Smooth muscle cell (in vitro differentiated cells): ENCODE results near the gene NAGPA. TPM values are rescaled to one million over a fixed set of nuclear protein-coding genes. Genes with fewer than 3 reads are reported as not detected.
A peak's percentile ranks its signal among the peaks of the same experiment; 100 is the strongest.

ENCODE experiments used
- DNase-seq: peaks from one replicate; lab custom pipeline; 2025; ENCODE audit not compliant: unreplicated experiment; lab: John Stamatoyannopoulos, UW
- H2AFZ ChIP-seq: fragments of 200-600 bp; sonication (generic); 2 replicates; pipeline ENCODE4 v1.6.0; 2016; ENCODE audit warnings: antibody characterized with exemption, low read depth, mild to moderate bottlenecking
- H3F3A ChIP-seq: fragments of 200-600 bp; sonication (generic); 2 replicates; pipeline ENCODE4 v1.6.0; 2017; ENCODE audit warnings: antibody characterized with exemption, low read depth
- H3K27ac ChIP-seq: fragments of 200-600 bp; sonication (generic); 2 replicates; pipeline ENCODE4 v1.5.1; 2016; ENCODE audit warnings: low read depth, mild to moderate bottlenecking
- H3K27me3 ChIP-seq: fragments of 200-600 bp; sonication (generic); 2 replicates; pipeline ENCODE4 v1.6.1; 2016; ENCODE audit warnings: low read depth, mild to moderate bottlenecking
- H3K36me3 ChIP-seq: fragments of 200-600 bp; sonication (generic); 2 replicates; pipeline ENCODE4 v1.5.1; 2016; ENCODE audit warnings: low read depth
- H3K4me1 ChIP-seq: fragments of 200-600 bp; sonication (generic); 2 replicates; pipeline ENCODE4 v1.5.1; 2016; ENCODE audit warnings: low read depth
- H3K4me2 ChIP-seq: fragments of 200-600 bp; sonication (generic); 2 replicates; pipeline ENCODE4 v1.6.0; 2016; ENCODE audit warnings: mild to moderate bottlenecking
- H3K4me3 ChIP-seq: fragments of 200-600 bp; sonication (generic); 2 replicates; pipeline ENCODE4 v1.5.1; 2016; ENCODE audit warnings: mild to moderate bottlenecking
- H3K79me2 ChIP-seq: fragments of 200-600 bp; sonication (generic); 2 replicates; pipeline ENCODE4 v1.6.0; 2016; ENCODE audit warnings: low read depth, mild to moderate bottlenecking
- H3K9ac ChIP-seq: fragments of 200-600 bp; sonication (generic); 2 replicates; pipeline ENCODE4 v1.6.0; 2016; ENCODE audit warnings: low read depth
- H3K9me3 ChIP-seq: fragments of 200-600 bp; sonication (generic); replicated peaks from 2 replicates; pipeline ENCODE4 v1.5.1; 2016; ENCODE audit warnings: low read depth
- H4K20me1 ChIP-seq: fragments of 200-600 bp; sonication (generic); 2 replicates; pipeline ENCODE4 v1.6.0; 2016; ENCODE audit warnings: low read depth
- WGBS: methylation state at CpG from one replicate; pipeline ENCODE4 v1.1.7; 2016; ENCODE audit warnings: low lambda C conversion rate; 5-methylcytosine and 5-hydroxymethylcytosine counted together
- polyA plus RNA-seq: library from polyadenylated mRNA; unstranded; fragments of >200 nt; fragmentation: Nextera tagmentation; extraction: Ambion mirVana; gene quantifications from 2 replicates; pipeline ENCODE4 v1.2.1, GENCODE V29; 2016
- total RNA-seq: library from RNA; depleted of rRNA; stranded (reverse); fragments of >200 nt; gene quantifications from 2 replicates; pipeline ENCODE4 v1.2.3, GENCODE V29; 2014
- TF ChIP-seq, protein P1 (sequence below): fragments of 200-600 bp; sonication (generic); IDR thresholded peaks from 2 replicates; pipeline ENCODE4 v1.5.1; 2017; ENCODE audit warnings: borderline replicate concordance, mild to moderate bottlenecking, antibody characterized with exemption; ENCODE audit not compliant: insufficient read depth, poor library complexity, severe bottlenecking

The NAGPA gene
- total and polyA plus RNA-seq, 2 experiments from 2014 or later, result 3.8 to 5.4 TPM

DNA sequence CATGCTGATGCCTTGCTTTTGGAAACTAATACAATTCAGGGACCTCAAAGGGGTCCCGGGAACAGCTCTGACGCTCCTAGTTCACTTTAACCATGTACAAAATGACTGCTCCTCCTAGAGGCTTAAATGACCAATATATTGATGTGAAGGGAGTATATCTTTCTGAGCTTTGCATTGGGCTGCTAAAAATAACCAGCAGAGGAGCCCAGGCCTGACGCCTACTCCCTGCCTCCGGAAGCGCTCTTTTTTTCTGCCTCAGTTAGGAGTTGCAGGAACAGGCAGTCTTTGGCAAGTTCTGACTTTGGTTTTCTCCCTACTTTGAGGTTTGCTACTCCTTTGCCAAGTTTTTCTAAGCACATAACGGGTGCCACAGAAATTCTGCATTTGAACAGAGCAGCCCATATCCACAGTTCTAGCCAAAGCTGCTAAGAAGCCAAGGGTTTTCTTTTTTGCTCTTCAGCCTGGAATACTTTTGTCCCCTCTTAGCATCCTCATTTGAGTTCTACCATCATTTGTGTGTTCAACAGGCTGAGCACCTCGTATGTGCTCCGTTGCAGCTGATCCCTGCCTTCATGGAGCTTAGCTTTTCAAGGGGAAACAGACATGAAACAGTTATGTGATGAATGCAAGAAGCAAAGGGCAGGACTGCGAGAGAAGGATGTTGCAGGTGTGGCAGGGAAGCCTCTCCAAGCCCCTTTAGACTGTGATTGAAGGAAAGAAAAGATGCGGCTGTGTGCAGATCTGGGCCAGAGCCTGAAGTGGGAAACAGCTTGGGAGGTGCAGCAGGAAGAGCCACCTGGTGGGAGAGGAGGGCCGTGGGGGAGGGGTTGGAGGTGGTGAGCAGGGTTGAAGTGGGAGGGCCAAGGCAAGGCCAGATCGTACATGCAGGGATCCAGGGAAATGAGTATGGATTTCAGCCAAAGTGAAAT is 2.8 kb upstream of the NAGPA start:
- Histone ChIP-seq H3K4me1 (peaks cover 7% of the 10 kb centered on the region), H3K9ac (no peak overlapping the region), H3F3A (no peaks in the 10 kb centered on the region), H3K4me2 (no peak overlapping the region), H3K9me3 (no peaks in the 10 kb centered on the region), H3K27me3 (no peaks in the 10 kb centered on the region), H4K20me1 (peaks cover 3% of the 10 kb centered on the region), H2AFZ (no peak overlapping the region), H3K36me3 (no peaks in the 10 kb centered on the region), H3K27ac (no peak overlapping the region), H3K4me3 (no peak overlapping the region), H3K79me2 (no peaks in the 10 kb centered on the region)
- 65% methylated on average over 12 of the region's 12 CpGs for WGBS
- TF ChIP-seq, protein P1, sequence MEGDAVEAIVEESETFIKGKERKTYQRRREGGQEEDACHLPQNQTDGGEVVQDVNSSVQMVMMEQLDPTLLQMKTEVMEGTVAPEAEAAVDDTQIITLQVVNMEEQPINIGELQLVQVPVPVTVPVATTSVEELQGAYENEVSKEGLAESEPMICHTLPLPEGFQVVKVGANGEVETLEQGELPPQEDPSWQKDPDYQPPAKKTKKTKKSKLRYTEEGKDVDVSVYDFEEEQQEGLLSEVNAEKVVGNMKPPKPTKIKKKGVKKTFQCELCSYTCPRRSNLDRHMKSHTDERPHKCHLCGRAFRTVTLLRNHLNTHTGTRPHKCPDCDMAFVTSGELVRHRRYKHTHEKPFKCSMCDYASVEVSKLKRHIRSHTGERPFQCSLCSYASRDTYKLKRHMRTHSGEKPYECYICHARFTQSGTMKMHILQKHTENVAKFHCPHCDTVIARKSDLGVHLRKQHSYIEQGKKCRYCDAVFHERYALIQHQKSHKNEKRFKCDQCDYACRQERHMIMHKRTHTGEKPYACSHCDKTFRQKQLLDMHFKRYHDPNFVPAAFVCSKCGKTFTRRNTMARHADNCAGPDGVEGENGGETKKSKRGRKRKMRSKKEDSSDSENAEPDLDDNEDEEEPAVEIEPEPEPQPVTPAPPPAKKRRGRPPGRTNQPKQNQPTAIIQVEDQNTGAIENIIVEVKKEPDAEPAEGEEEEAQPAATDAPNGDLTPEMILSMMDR, result no peak
- no peak for DNase-seq

DNA sequence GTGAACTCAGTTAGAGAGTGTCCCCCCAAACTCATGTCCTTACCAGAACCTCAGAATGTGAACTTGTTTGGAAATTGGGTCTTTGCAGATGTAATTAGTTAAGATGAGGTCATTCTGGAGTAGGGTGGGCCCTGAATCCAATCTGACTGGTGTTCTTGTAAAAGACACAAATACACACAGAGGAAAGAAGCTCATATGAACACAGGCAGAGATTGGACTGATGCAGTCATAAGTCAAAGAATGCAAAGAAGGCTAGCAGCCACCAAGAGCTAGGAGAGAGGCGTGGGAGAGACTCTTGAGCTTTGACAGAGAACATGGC is 2.1 kb upstream of the NAGPA start:
- Histone ChIP-seq H3K4me3 (no peak overlapping the region), H3F3A (no peaks in the 10 kb centered on the region), H3K27ac (no peak overlapping the region), H2AFZ (no peak overlapping the region), H3K4me1 (peaks cover 7% of the 10 kb centered on the region), H3K79me2 (no peaks in the 10 kb centered on the region), H3K27me3 (no peaks in the 10 kb centered on the region), H3K9me3 (no peaks in the 10 kb centered on the region), H3K4me2 (no peak overlapping the region), H3K36me3 (no peaks in the 10 kb centered on the region), H3K9ac (no peak overlapping the region), H4K20me1 (no peaks in the 10 kb centered on the region)
- TF ChIP-seq, protein P1, result no peak
- DNase-seq, result no peak
- whole genome bisulfite sequencing, result 63% methylated on average over 1 of the region's 1 CpG

DNA sequence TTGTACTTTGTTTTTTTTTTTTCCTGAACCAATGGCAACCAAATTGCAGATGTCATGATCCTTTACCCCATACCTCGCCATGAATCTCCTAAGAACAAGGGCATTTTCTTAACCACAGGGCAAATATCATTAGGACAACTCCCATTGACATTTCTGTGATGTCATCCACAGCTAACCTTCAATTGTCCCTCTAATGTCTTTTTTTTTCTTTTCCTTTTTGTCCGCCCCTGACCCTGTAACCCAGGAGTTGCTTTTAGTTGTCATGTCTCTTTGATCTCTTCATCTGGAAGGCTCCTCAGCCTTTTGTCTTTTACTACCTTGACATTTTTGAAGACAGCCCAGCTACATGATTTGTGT is 410 bp upstream of the NAGPA start:
- Histone ChIP-seq H2AFZ (peak overlapping the region; percentile 97), H3K27me3 (no peaks in the 10 kb centered on the region), H3K4me3 (peak overlapping the region; percentile 93), H3K4me2 (peak overlapping the region; percentile 93), H3K4me1 (peaks cover 7% of the 10 kb centered on the region), H3K9me3 (no peaks in the 10 kb centered on the region), H3K79me2 (no peaks in the 10 kb centered on the region), H3K27ac (peak overlapping the region; percentile 29), H3F3A (no peaks in the 10 kb centered on the region), H4K20me1 (no peaks in the 10 kb centered on the region), H3K36me3 (no peaks in the 10 kb centered on the region), H3K9ac (peak overlapping the region; percentile 83)
- TF ChIP-seq, protein P1, result no peak
- DNase-seq, result no peak
- WGBS, result 30% methylated on average over 2 of the region's 2 CpGs

DNA sequence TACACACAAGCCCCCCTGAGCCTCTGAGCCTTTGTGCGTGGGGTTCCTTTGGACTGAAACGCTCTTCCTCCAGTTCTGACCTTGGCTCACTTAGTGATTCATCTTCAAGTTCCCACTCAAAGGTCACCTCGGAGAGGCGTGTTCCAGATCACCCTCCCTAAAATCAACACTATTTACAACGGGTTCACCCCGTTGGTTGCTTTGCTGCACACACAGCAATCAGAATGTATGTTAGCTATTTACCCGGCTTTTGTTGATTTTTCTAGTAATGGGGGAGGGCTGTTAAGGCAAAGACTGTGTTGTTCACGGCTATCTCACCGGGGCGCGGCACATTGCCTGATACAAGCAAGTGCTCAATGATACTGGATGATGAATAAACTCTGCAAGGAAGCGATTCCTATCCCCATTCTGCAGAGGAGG is 977 bp downstream of the NAGPA start:
- TF ChIP-seq, protein P1, result no peak
- H3K4me3 ChIP-seq, result peak overlapping the region; percentile 93
- WGBS, result 63% methylated on average over 12 of the region's 12 CpGs
- H3K27ac ChIP-seq, result no peak overlapping the region
- H3K4me2 ChIP-seq, result peak overlapping the region; percentile 93
- no peaks in the 10 kb centered on the region for H3K9me3 ChIP-seq
- no peaks in the 10 kb centered on the region for H3F3A ChIP-seq
- H2AFZ ChIP-seq, result peak overlapping the region; percentile 97
- H3K9ac ChIP-seq, result no peak overlapping the region
- H3K79me2 ChIP-seq, result no peaks in the 10 kb centered on the region
- H3K27me3 ChIP-seq, result no peaks in the 10 kb centered on the region
- H3K36me3 ChIP-seq, result no peaks in the 10 kb centered on the region
- H4K20me1 ChIP-seq, result no peaks in the 10 kb centered on the region
- H3K4me1 ChIP-seq, result peaks cover 7% of the 10 kb centered on the region
- no peak for DNase-seq
